MM.1S (cell line): ENCODE data around the gene CEP85L.
"Not testable (repeated sequence)": the region's sequence is repeated elsewhere in the genome, so short reads cannot be mapped to it uniquely, and the experiment has no call there.

Experiments
- DNase-seq: peaks from one replicate; pipeline ENCODE4 v3.0.0-alpha.2; 2015
- H2AFZ ChIP-seq: fragments of 300-600 bp; sonication (generic); 2 replicates; pipeline ENCODE4 v1.6.0; 2016; ENCODE audit warnings: antibody characterized with exemption, low read length
- H3F3A ChIP-seq: fragments of 300-600 bp; sonication (generic); 2 replicates; pipeline ENCODE4 v1.6.1; 2016; ENCODE audit warnings: mild to moderate bottlenecking, antibody characterized with exemption, low read length, moderate library complexity, mixed read lengths; ENCODE audit not compliant: insufficient read depth
- H3K27ac ChIP-seq: fragments of 300-600 bp; sonication (generic); 2 replicates; pipeline ENCODE4 v1.5.1; 2016; ENCODE audit warnings: mild to moderate bottlenecking, low read length
- H3K27me3 ChIP-seq: fragments of 300-600 bp; sonication (generic); replicated peaks from 2 replicates; pipeline ENCODE4 v1.6.0; 2016; ENCODE audit warnings: low read length; ENCODE audit not compliant: insufficient read depth
- H3K36me3 ChIP-seq: fragments of 300-600 bp; sonication (generic); replicated peaks from 2 replicates; pipeline ENCODE4 v1.6.1; 2016; ENCODE audit warnings: mild to moderate bottlenecking, low read length, mixed read lengths; ENCODE audit not compliant: insufficient read depth
- H3K4me1 ChIP-seq: fragments of 300-600 bp; sonication (generic); 2 replicates; pipeline ENCODE4 v1.6.1; 2016; ENCODE audit warnings: low read length, mixed read lengths
- H3K4me2 ChIP-seq: fragments of 300-600 bp; sonication (generic); 2 replicates; pipeline ENCODE4 v1.6.0; 2016; ENCODE audit warnings: low read depth, low read length
- H3K4me3 ChIP-seq: fragments of 300-600 bp; sonication (generic); 2 replicates; pipeline ENCODE4 v1.5.1; 2016; ENCODE audit warnings: low read length, mixed read lengths
- H3K79me2 ChIP-seq: fragments of 300-600 bp; sonication (generic); 2 replicates; pipeline ENCODE4 v1.6.1; 2016; ENCODE audit warnings: mixed run types, low read length, mixed read lengths
- H3K9ac ChIP-seq: fragments of 300-600 bp; sonication (generic); 2 replicates; pipeline ENCODE4 v1.6.1; 2016; ENCODE audit warnings: low read length, mixed read lengths
- H3K9me2 ChIP-seq: fragments of 300-600 bp; sonication (generic); replicated peaks from 2 replicates; pipeline ENCODE4 v1.6.1; 2016; ENCODE audit warnings: mild to moderate bottlenecking, low read length, mixed read lengths; ENCODE audit not compliant: insufficient read depth
- H3K9me3 ChIP-seq: fragments of 300-600 bp; sonication (generic); replicated peaks from 2 replicates; pipeline ENCODE4 v1.6.1; 2016; ENCODE audit warnings: mild to moderate bottlenecking, low read length, mixed read lengths; ENCODE audit not compliant: insufficient read depth
- H4K20me1 ChIP-seq: fragments of 300-600 bp; sonication (generic); 2 replicates; pipeline ENCODE4 v1.6.1; 2016; ENCODE audit warnings: mild to moderate bottlenecking, low read length, moderate library complexity, mixed read lengths; ENCODE audit not compliant: insufficient read depth
- CTCF ChIP-seq: fragments of 300-600 bp; sonication (generic); IDR thresholded peaks from 2 replicates; pipeline ENCODE4 v1.5.1; 2016; ENCODE audit warnings: antibody characterized with exemption, low read length, mixed read lengths
- EZH2 ChIP-seq: fragments of 300-600 bp; sonication (generic); optimal IDR thresholded peaks from 2 replicates; pipeline ENCODE3; 2017; ENCODE audit warnings: low read depth, mild to moderate bottlenecking, antibody characterized with exemption, low read length, mixed read lengths
- EZH2phosphoT487 ChIP-seq: fragments of 300-600 bp; sonication (generic); IDR thresholded peaks from 2 replicates; pipeline ENCODE4 v1.6.1; 2018; ENCODE audit warnings: antibody characterized with exemption, low read length

CEP85L gene

GRCh38 chr6:118444796-118445195 lies 206.6 kb downstream of the CEP85L start:
- no peak overlapping the region for H3K4me3 ChIP-seq
- H4K20me1 ChIP-seq, result no peaks in the 10 kb centered on the region
- H3K9me2 ChIP-seq, result no peaks in the 10 kb centered on the region
- H3F3A ChIP-seq, result no peaks in the 10 kb centered on the region
- no peak for TF ChIP-seq EZH2phosphoT487
- H3K27me3 ChIP-seq, result no peaks in the 10 kb centered on the region
- no peaks in the 10 kb centered on the region for H3K9me3 ChIP-seq
- H2AFZ ChIP-seq, result no peak overlapping the region
- no peaks in the 10 kb centered on the region for H3K4me1 ChIP-seq
- no peak overlapping the region for H3K27ac ChIP-seq
- H3K36me3 ChIP-seq, result no peaks in the 10 kb centered on the region
- no peak overlapping the region for H3K4me2 ChIP-seq
- no peak overlapping the region for H3K9ac ChIP-seq
- DNase-seq, result no peak
- H3K79me2 ChIP-seq, result no peaks in the 10 kb centered on the region

GRCh38 chr6:118436482-118436881 lies 214.9 kb downstream of the CEP85L start:
- Histone ChIP-seq H2AFZ (no peak overlapping the region), H3K4me3 (no peak overlapping the region), H3F3A (no peaks in the 10 kb centered on the region), H3K9ac (no peak overlapping the region), H3K9me2 (no peaks in the 10 kb centered on the region), H3K4me2 (no peak overlapping the region), H3K4me1 (no peaks in the 10 kb centered on the region), H3K27me3 (no peaks in the 10 kb centered on the region), H3K27ac (no peak overlapping the region), H3K36me3 (no peaks in the 10 kb centered on the region), H3K9me3 (no peaks in the 10 kb centered on the region), H4K20me1 (no peaks in the 10 kb centered on the region), H3K79me2 (no peaks in the 10 kb centered on the region)
- DNase-seq, result no peak
- no peak for TF ChIP-seq EZH2
- TF ChIP-seq CTCF, result no peak

GRCh38 chr6:118434147-118434546 lies 217.2 kb downstream of the CEP85L start:
- H3K79me2 ChIP-seq, H3K4me3 ChIP-seq, H3K36me3 ChIP-seq, H4K20me1 ChIP-seq, H3K9me3 ChIP-seq, H3K9me2 ChIP-seq, H3K4me1 ChIP-seq, H2AFZ ChIP-seq, H3K4me2 ChIP-seq, H3K9ac ChIP-seq, H3K27me3 ChIP-seq, DNase-seq, H3K27ac ChIP-seq, H3F3A ChIP-seq: not testable (repeated sequence)

GRCh38 chr6:118421312-118421711 lies 230.1 kb downstream of the CEP85L start:
- not testable (repeated sequence) for H3K9me3 ChIP-seq, H4K20me1 ChIP-seq, H3K9me2 ChIP-seq, H3K4me1 ChIP-seq, H3K27me3 ChIP-seq, H2AFZ ChIP-seq, H3K4me2 ChIP-seq, H3K36me3 ChIP-seq, DNase-seq, H3K9ac ChIP-seq, H3K27ac ChIP-seq, H3K79me2 ChIP-seq, H3F3A ChIP-seq, H3K4me3 ChIP-seq
